ENCODE measurements around the gene SMU1.
"Not testable (repeated sequence)": the region's sequence is repeated elsewhere in the genome, so short reads cannot be mapped to it uniquely, and the experiment has no call there.

Gene SMU1

DNA sequence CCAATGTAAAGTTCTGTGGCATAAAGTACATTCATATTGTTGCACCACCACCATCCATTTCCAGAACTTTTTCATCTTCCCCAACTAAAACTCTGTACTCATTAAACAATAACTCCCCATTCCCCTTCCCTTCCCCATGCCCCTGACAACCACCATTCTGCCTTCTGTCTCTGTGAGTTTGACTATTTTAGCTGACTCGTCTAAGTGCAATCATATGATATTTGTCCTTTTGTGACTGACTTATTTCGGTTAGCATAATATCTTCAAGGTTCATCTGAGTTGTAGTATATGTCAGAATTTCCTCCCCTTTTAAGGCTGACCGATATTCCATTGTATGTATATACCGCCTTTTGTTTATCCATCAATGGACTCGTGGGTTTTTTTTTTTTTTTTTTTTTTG is 29.0 kb upstream of the SMU1 start:
- DNase-seq (ENCODE audit: low spot score): no peak

GRCh38 chr9:33104401-33104800 is 27.9 kb upstream of the SMU1 start:
- DNase-seq (ENCODE audit: low spot score): no peak

GRCh38 chr9:33103501-33104281 is 27.2 kb upstream of the SMU1 start:
- DNase-seq (ENCODE audit: low spot score): no peak

- DNase-seq (ENCODE audit: low spot score): no peak
Measured at GRCh38 chr9:33102551-33103210, 26.2 kb upstream of the SMU1 start.

GRCh38 chr9:33101104-33101951 is 24.9 kb upstream of the SMU1 start:
- DNase-seq (ENCODE audit: low spot score): peak; percentile 18

- no peak for DNase-seq (ENCODE audit: low spot score)
Measured at GRCh38 chr9:33099754-33100153, 23.3 kb upstream of the SMU1 start.

DNA sequence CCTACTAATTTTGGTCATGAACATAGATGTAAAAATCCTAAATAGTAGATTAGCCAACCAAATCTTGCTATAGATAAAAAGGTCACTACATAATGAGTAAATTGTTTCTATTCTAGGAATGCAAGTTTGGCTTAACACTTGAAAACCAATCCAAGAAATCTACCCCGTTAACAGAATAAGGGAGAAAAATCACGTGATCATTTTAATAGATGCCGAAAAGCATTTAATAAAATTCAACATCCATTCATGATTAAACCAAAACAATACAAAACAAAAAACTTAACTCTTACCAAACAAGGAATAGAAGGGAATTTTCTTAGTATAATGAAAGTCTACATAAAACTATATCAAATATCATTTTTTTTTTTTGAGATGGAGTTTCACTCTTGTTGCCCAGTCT is 20.7 kb upstream of the SMU1 start:
- DNase-seq (ENCODE audit: low spot score): no peak

GRCh38 chr9:33092634-33093033 is 16.2 kb upstream of the SMU1 start:
- no peak for DNase-seq (ENCODE audit: low spot score)

DNA sequence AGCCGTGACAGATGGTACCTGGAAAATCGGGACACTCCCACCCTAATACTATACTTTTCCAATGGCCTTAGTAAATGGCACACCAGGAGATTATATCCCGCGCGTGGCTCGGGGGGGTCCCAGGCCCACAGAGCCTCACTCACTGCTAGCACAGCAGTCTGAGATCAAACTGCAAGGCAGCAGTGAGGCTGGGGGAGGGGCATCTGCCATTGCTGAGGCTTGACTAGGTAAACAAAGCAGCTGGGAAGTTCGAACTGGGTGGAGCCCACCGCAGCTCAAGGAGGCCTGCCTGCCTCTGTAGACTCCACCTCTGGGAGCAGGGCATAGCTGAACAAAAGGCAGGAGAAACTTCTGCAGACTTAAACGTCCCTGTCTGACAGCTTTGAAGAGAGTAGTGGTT is 9.2 kb upstream of the SMU1 start:
- DNase-seq (ENCODE audit: low spot score): not testable (repeated sequence)

- peak; percentile 72 for DNase-seq (ENCODE audit: low spot score)
Measured at GRCh38 chr9:33082538-33083326, 6.3 kb upstream of the SMU1 start.

DNA sequence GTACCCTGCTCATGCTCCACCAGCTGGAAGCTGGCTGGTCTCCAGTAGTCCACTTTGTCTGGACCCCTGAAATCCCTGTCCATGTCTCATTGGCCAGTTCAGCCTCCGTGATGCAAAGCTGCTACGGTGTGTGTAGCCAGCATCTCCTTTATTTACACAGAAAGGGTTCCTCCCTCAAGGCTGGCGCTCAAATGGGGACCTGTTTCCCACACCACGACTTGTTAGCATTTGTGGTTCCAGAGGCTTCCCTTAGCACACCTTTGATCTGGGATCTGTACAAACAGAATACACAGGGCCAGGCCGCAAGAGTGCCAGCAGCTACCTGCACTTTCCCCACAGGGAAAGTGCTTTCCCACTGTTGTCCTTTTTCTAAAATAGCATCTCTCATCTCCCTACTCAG is 5.7 kb upstream of the SMU1 start:
- DNase-seq (ENCODE audit: low spot score): no peak

GRCh38 chr9:33081128-33081851 is 4.8 kb upstream of the SMU1 start:
- DNase-seq (ENCODE audit: low spot score): peak; percentile 94

DNA sequence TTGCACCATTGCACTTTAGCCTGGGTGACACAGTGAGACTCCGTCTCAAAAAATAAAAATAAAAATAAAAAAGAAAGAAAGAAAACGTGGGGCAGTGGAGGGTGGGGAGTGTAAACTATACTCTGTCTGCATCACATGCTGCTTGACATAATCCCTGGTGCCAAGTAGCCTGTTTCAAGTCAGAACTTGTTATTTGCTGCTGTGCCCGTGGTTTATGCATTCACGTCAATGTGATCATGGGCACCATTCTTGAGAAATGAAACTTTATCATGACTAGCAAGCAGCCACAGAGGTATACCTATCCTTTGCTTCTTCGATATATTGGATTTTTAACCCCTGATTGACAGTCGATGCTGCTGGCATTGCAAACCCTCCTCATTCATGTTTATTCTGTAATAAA is 4.1 kb upstream of the SMU1 start:
- DNase-seq (ENCODE audit: low spot score): no peak

DNA sequence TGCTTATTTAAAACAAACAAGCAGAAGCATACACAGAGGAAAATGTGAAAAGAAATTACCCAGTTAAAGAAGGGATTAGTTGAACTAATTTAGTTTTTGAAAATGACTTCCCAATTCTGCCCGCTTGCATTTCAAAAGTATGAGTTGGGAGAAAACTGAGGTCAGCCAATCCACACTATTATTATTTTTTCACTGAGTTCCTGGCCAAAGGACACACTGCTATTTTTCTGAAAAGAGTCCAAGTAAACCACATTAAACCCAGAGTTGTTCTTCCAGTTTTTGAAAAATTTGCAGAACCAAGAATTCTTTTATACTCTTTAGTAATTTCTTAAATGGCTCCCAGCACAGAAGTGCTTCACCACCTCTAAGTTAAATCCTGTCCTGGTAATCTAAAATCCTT is 7.5 kb downstream of the SMU1 start:
- DNase-seq (ENCODE audit: low spot score): no peak

- DNase-seq (ENCODE audit: low spot score): peak; percentile 80
Measured at GRCh38 chr9:33065157-33066076, 11.1 kb downstream of the SMU1 start.

- DNase-seq (ENCODE audit: low spot score): no peak
Measured at GRCh38 chr9:33051144-33051543, 25.3 kb downstream of the SMU1 start.

DNA sequence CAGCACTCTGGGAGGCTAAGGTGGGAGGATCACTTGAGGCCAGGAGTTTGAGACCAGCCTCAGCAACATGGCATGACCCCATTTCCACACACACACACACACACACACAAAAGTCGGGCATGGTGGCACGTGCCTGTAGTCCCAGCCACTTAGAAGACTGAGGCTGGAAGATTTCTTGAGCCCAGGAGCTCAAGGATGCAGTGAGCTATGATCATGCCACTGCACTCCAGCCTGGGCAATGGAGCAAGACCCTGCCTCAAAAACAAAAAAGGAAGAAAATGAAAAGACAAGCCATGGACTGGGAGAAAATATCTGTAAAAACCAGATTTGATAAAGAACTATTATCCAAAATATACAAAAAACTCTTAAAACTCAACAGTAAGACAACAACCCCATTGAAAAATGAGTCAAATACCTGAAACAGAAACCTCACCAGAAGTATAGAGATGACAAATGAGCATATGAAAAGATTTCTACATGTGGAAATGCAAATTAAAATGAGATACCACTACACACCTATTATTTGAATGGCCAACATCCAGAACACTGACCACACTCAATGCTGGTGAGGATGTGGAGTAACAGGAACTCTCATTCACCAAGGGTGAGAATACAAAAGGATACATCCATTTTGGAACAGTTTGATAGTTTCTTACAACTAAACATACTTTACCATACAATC is 26.7 kb downstream of the SMU1 start:
- DNase-seq (ENCODE audit: low spot score): no peak

DNA sequence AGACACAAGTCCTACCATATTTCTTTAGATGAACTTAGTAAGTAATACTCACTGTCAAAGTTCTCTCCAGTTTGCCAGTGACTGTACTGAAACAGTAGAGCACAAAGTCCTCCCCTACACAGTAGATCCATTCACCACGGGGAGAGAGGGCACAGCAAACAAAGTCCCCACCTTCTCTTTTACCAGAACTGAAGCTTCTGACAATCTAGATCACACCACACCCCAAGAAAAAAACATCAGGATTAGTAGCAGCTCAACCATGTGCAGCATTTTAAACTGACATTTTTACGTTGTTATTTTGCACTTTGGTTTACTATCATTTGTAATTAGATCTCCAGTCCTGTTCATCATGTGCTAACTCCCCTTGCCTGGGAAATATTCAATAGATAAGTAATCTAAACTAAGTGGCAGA is 28.4 kb downstream of the SMU1 start:
- DNase-seq (ENCODE audit: low spot score): peak; percentile 46

GRCh38 chr9:33046061-33046460 is 30.4 kb downstream of the SMU1 start:
- no peak for DNase-seq (ENCODE audit: low spot score)

Data from pons (tissue), 1 donor.